Activated CD4-positive, alpha-beta T cell treated with anti-CD3 and anti-CD28 coated beads for 4 hours (primary cell): ENCODE results near the gene ZSCAN10.

ENCODE experiments used
- DNase-seq, 2 donors: peaks; one replicate each; pipeline ENCODE4 v3.0.0-alpha.2; 2020

ZSCAN10 gene

GRCh38 chr16:3133844-3134243 lies 34.8 kb upstream of the ZSCAN10 start:
- DNase-seq, result no peak

- peak; percentile 26 to 27 for DNase-seq
Measured at GRCh38 chr16:3131755-3132377, 32.8 kb upstream of the ZSCAN10 start.

GRCh38 chr16:3129137-3130131 lies 30.3 kb upstream of the ZSCAN10 start:
- peak; percentile 81 to 88 for DNase-seq

- DNase-seq, result no peak
Measured at GRCh38 chr16:3127745-3128144, 28.7 kb upstream of the ZSCAN10 start.

- peak; percentile 97 for DNase-seq
Measured at GRCh38 chr16:3123986-3124886, 25.1 kb upstream of the ZSCAN10 start.

- no peak for DNase-seq
Measured at GRCh38 chr16:3122926-3123570, 24.0 kb upstream of the ZSCAN10 start.

- no peak for DNase-seq
Measured at GRCh38 chr16:3121851-3122467, 22.9 kb upstream of the ZSCAN10 start.

- DNase-seq, result no peak
Measured at GRCh38 chr16:3120435-3120834, 21.3 kb upstream of the ZSCAN10 start.

- no peak for DNase-seq
Measured at GRCh38 chr16:3119701-3120408, 20.8 kb upstream of the ZSCAN10 start.

GRCh38 chr16:3119286-3119685 lies 20.2 kb upstream of the ZSCAN10 start:
- no peak for DNase-seq

- no peak for DNase-seq
Measured at GRCh38 chr16:3118846-3119245, 19.8 kb upstream of the ZSCAN10 start.

GRCh38 chr16:3118204-3118790 lies 19.2 kb upstream of the ZSCAN10 start:
- DNase-seq, result no peak

- DNase-seq, result no peak
Measured at GRCh38 chr16:3115561-3115960, 16.5 kb upstream of the ZSCAN10 start.

GRCh38 chr16:3115003-3115402 lies 15.9 kb upstream of the ZSCAN10 start:
- DNase-seq, result no peak

GRCh38 chr16:3113765-3114479 lies 14.8 kb upstream of the ZSCAN10 start:
- DNase-seq, result no peak

- no peak for DNase-seq
Measured at GRCh38 chr16:3112881-3113574, 13.9 kb upstream of the ZSCAN10 start.

- DNase-seq, result no peak
Measured at GRCh38 chr16:3112058-3112880, 13.2 kb upstream of the ZSCAN10 start, which contains the start of gene ZNF205. Gene ZNF205 (plus strand): TSS chr16:3112586. CDS start chr16:3113431, 845 bp downstream.

GRCh38 chr16:3106205-3106928 lies 7.3 kb upstream of the ZSCAN10 start:
- peak; percentile 86 to 91 for DNase-seq
